Measurements from ENCODE around the gene HDAC4. TPM values are rescaled to one million over a fixed set of nuclear protein-coding genes. Genes with fewer than 3 reads are reported as not detected.

HDAC4 gene
- total and polyA plus RNA-seq, 2 donors (not counting 1 experiment from before 2014, with no cell fraction given) = 13.5 to 46.0 TPM

DNA sequence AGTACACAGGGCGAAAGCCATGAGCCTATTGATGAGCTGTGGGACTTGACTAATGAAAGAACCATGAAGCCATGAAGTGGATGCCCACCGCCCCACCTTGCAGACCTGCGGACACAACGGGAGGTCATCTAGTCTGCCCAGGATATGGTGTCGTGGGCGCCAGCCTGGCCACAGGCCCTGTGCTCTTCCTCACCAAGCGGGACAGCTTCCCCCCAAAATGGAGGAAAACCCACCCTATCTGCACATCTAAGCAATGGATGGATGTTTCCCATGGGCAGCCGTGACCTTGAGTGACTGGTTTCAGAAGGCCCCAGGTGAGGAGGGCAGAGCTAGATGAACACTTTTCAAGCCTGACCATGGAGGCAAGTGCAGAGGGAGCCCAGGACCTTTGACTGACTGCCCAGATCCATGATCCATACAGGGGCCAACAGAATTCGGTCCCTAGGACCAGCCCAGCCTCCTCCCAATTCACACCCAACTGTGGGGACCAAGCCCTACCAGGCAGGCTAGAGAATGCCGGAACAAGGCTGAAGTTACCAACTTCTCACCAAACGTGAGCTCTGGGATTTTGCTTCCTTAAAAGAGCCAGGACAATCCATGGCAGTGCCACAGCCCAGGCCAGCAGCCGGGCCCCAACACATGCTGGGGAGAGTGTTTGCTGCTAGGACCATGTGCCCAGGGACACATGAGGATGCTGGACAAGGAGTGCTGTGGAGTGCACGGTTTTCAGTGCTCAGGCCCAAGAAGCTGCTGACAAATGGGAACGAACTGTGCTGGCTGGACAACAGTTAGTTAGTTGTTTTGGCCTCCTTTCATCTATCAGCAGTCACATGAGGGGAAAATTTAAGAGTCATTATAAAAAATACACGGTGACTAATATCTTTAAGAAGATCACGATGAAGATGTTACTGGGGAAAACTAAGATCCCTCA lies 249.4 kb downstream of the HDAC4 start:
- ChIA-PET POLR2A (no interaction called here), CTCF (no interaction called here)
- Histone ChIP-seq H3K36me3 (replicated peaks in 1 of 2; ENCODE audit: control extremely low read depth in 1 of 2, control insufficient read depth in 1 of 2, extremely low read depth in 1 of 2, insufficient read depth in 2 of 2, low read length in 1 of 2) (peaks cover 0 to 22% of the 10 kb centered on the region in 2 experiments), H3K9ac (ENCODE audit: low read length) (no peak overlapping the region), H4K20me1 (ENCODE audit: control insufficient read depth, insufficient read depth, low read length, poor library complexity, severe bottlenecking) (no peaks in the 10 kb centered on the region), H3K9me3 (ENCODE audit: control extremely low read depth in 1 of 3, control insufficient read depth in 2 of 3, insufficient read depth in 1 of 3, low read length in 2 of 3) (peaks cover 0 to 34% (median 18%) of the 10 kb centered on the region in 3 donors), H3K79me2 (ENCODE audit: control insufficient read depth, insufficient read depth, low read length) (no peaks in the 10 kb centered on the region), H3K27me3 (replicated peaks in 1 of 4; ENCODE audit: control extremely low read depth in 1 of 4, control insufficient read depth in 3 of 4, insufficient read depth in 4 of 4, low read length in 3 of 4) (no peaks in the 10 kb centered on the region), H3K27ac (ENCODE audit: low read length in 2 of 2) (peak overlapping the region; percentile 51 to 86), H3K4me1 (ENCODE audit: control insufficient read depth in 2 of 2, insufficient read depth in 2 of 2, low read length in 2 of 2) (peaks cover 6 to 13% of the 10 kb centered on the region in 2 donors), H3K4me2 (replicated peaks; ENCODE audit: low read depth, low read length, poor library complexity, severe bottlenecking) (no peak overlapping the region), H3K4me3 (ENCODE audit: control extremely low read depth in 1 of 5, extremely low read depth in 1 of 5, insufficient read depth in 1 of 5, low read depth in 2 of 5, low read length in 4 of 5) (no peak overlapping the region), H2AFZ (ENCODE audit: insufficient read depth, low read depth, low read length, poor library complexity, severe bottlenecking) (no peak overlapping the region)
- ATAC-seq (ENCODE audit: low read depth) = no peak
- intact Hi-C loops (cut with micrococcal nuclease) = no loop called here
- H3K27me3 Mint-ChIP-seq = no peaks in the 10 kb centered on the region
- no peak for DNase-seq
- 97% methylated on average over 14 of the region's 16 CpGs for WGBS (ENCODE audit: insufficient coverage)
- H3K4me3 Mint-ChIP-seq = no peak overlapping the region
- peak overlapping the region; percentile 51 for H3K27ac Mint-ChIP-seq
- peaks cover 4% of the 10 kb centered on the region for H3K9me3 Mint-ChIP-seq (ENCODE audit: insufficient read depth)
- TF ChIP-seq, protein P1, sequence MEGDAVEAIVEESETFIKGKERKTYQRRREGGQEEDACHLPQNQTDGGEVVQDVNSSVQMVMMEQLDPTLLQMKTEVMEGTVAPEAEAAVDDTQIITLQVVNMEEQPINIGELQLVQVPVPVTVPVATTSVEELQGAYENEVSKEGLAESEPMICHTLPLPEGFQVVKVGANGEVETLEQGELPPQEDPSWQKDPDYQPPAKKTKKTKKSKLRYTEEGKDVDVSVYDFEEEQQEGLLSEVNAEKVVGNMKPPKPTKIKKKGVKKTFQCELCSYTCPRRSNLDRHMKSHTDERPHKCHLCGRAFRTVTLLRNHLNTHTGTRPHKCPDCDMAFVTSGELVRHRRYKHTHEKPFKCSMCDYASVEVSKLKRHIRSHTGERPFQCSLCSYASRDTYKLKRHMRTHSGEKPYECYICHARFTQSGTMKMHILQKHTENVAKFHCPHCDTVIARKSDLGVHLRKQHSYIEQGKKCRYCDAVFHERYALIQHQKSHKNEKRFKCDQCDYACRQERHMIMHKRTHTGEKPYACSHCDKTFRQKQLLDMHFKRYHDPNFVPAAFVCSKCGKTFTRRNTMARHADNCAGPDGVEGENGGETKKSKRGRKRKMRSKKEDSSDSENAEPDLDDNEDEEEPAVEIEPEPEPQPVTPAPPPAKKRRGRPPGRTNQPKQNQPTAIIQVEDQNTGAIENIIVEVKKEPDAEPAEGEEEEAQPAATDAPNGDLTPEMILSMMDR (IDR thresholded peaks at IDR 0.05) = no peak
- no peak for TF ChIP-seq EZH2 (IDR thresholded peaks at IDR 0.05; ENCODE audit: borderline replicate concordance, insufficient read depth, low read depth, low read length, poor library complexity, severe bottlenecking)
- H3K4me1 Mint-ChIP-seq = peaks cover 14% of the 10 kb centered on the region
